Esophagus muscularis mucosa (tissue), 4 donors: ENCODE data around the gene SMAD5. TPM values are rescaled to one million over a fixed set of nuclear protein-coding genes. Genes with fewer than 3 reads are reported as not detected.

Experiments
- DNase-seq: peaks from one replicate; pipeline ENCODE4 v3.0.0-alpha.2; 2017; ENCODE audit errors: extremely low spot score
- H3K27ac ChIP-seq, 4 donors: fragments of 200-600 bp; sonication (generic); replicated peaks in 1 of 4; 1 replicate in 3 of 4; 2 replicates in 1 of 4; pipeline ENCODE4 v1.5.1; 2016 to 2019; ENCODE audit warnings: mild to moderate bottlenecking in 1 of 4
- H3K27me3 ChIP-seq, 4 donors: fragments of 200-600 bp; sonication (generic); one replicate each; pipeline versions ENCODE4 v1.5.1 to v1.6.0; 2016 to 2019
- H3K36me3 ChIP-seq, 4 donors: fragments of 200-600 bp; sonication (generic); one replicate each; pipeline ENCODE4 v1.5.1; 2016 to 2019
- H3K4me1 ChIP-seq, 4 donors: fragments of 200-600 bp; sonication (generic); one replicate each; pipeline ENCODE4 v1.5.1; 2016 to 2019
- H3K4me3 ChIP-seq, 4 donors: fragments of 200-600 bp; sonication (generic); 1 replicate in 2 of 4; 2 replicates in 2 of 4; pipeline ENCODE4 v1.5.1; 2016 to 2019; ENCODE audit warnings: mild to moderate bottlenecking in 4 of 4, moderate library complexity in 1 of 4
- H3K9me3 ChIP-seq, 4 donors: fragments of 200-600 bp; sonication (generic); 1 replicate in 3 of 4; 2 replicates in 1 of 4; pipeline ENCODE4 v1.5.1; 2016 to 2019
- CTCF ChIP-seq, 3 experiments: fragments of 200-600 bp in 2 of 3; fragments of 450-650 bp in 1 of 3; sonication (generic) in 2 of 3; IDR thresholded peaks; one replicate each; pipeline ENCODE4 v1.5.1; 2017 to 2019; ENCODE audit warnings: antibody characterized with exemption in 3 of 3, mild to moderate bottlenecking in 2 of 3, moderate library complexity in 1 of 3
- EP300 ChIP-seq: sonication (generic); formaldehyde crosslinking; IDR thresholded peaks from one replicate; pipeline ENCODE4 v1.6.1; 2017; ENCODE audit warnings: antibody characterized with exemption
- POLR2A ChIP-seq: fragments of 450-650 bp; IDR thresholded peaks from one replicate; pipeline ENCODE4 v1.6.1; 2017; ENCODE audit warnings: antibody characterized with exemption, moderate library complexity, mild to moderate bottlenecking, low read depth
- POLR2AphosphoS5 ChIP-seq, 2 donors: sonication (generic); formaldehyde crosslinking; IDR thresholded peaks; one replicate each; pipeline ENCODE4 v1.6.1; 2017; ENCODE audit warnings: antibody characterized with exemption in 2 of 2
- WGBS: methylation state at CpG from one replicate; pipeline ENCODE4 v1.1.5; 2018; 5-methylcytosine and 5-hydroxymethylcytosine counted together
- intact Hi-C: fragments of 100-400 bp; cut with DNase I; formaldehyde crosslinking; loops from one replicate; pipeline ENCODE4 v1.15.1; 2023
- total RNA-seq, 4 donors: library from RNA; depleted of rRNA; stranded (reverse); fragments of >200 nt; gene quantifications; one replicate each; pipeline versions ENCODE4 v1.1.0 to v1.2.1, GENCODE V29; 2016

The SMAD5 gene
- total RNA-seq, 4 donors from 2014 or later = 42.4 to 47.9 (median 46.3) TPM

- intact Hi-C loops = no loop called here
- Histone ChIP-seq H3K9me3 (no peaks in the 10 kb centered on the region), H3K36me3 (peaks cover 0 to 19% (median 11%) of the 10 kb centered on the region in 4 donors), H3K27ac (no peak within 1 kb of the TSS), H3K4me3 (peak within 1 kb of the TSS; percentile 51 to 56 (median 54)), H3K27me3 (peaks cover 0 to 37% (median 19%) of the 10 kb centered on the region in 4 donors), H3K4me1 (peaks cover 17 to 48% (median 40%) of the 10 kb centered on the region in 4 donors)
- DNase-seq = peak; percentile 53
- 2% methylated on average over 30 of the region's 81 CpGs for WGBS
- no peak for TF ChIP-seq POLR2A
- no peak for TF ChIP-seq CTCF (IDR thresholded peaks at IDR 0.05)
- no peak for TF ChIP-seq POLR2AphosphoS5 (IDR thresholded peaks at IDR 0.05)
- no peak for TF ChIP-seq EP300
These were observed 60.1 kb downstream of the SMAD5 start, which contains the start of gene SMIM32 for GRCh38 chr5:136192526-136193321. SMIM32 (minus strand) TSS chr5:136193162; CDS start chr5:136192524, 638 bp downstream.

- Histone ChIP-seq H3K27me3 (peaks cover 0 to 37% (median 19%) of the 10 kb centered on the region in 4 donors), H3K36me3 (peaks cover 0 to 12% (median 4%) of the 10 kb centered on the region in 4 donors), H3K9me3 (no peaks in the 10 kb centered on the region), H3K27ac (no peak overlapping the region), H3K4me3 (peak overlapping the region; percentile 51 to 56 (median 54)), H3K4me1 (peaks cover 17 to 48% (median 40%) of the 10 kb centered on the region in 4 donors)
- 59% methylated on average over 13 of the region's 18 CpGs for WGBS
- intact Hi-C loops = no loop called here
- TF ChIP-seq POLR2AphosphoS5 (IDR thresholded peaks at IDR 0.05) = no peak
- no peak for TF ChIP-seq CTCF (IDR thresholded peaks at IDR 0.05)
- TF ChIP-seq POLR2A = no peak
- no peak for TF ChIP-seq EP300
- no peak for DNase-seq
These were observed 60.8 kb downstream of the SMAD5 start for GRCh38 chr5:136193322-136193935.

GRCh38 chr5:136194576-136194975 lies 61.9 kb downstream of the SMAD5 start:
- peak; percentile 89 for DNase-seq
- WGBS = 100% methylated on average over 2 of the region's 3 CpGs

More at GRCh38 chr5:136194576-136194975, 61.9 kb downstream of the SMAD5 start:
- Histone ChIP-seq H3K9me3 (no peaks in the 10 kb centered on the region), H3K4me3 (no peak overlapping the region), H3K4me1 (peaks cover 17 to 48% (median 40%) of the 10 kb centered on the region in 4 donors), H3K27ac (no peak overlapping the region), H3K27me3 (peaks cover 0 to 37% (median 19%) of the 10 kb centered on the region in 4 donors), H3K36me3 (peaks cover 0 to under 1% (median 0%) of the 10 kb centered on the region in 4 donors)
- intact Hi-C loops = no loop called here
- no peak for TF ChIP-seq POLR2A
- TF ChIP-seq CTCF (IDR thresholded peaks at IDR 0.05) = no peak
- TF ChIP-seq EP300 = no peak
- no peak for TF ChIP-seq POLR2AphosphoS5 (IDR thresholded peaks at IDR 0.05)
